ENCODE data around the gene SNTG2. TPM values are rescaled to one million over a fixed set of nuclear protein-coding genes. Genes with fewer than 3 reads are reported as not detected.
"Not testable (repeated sequence)": the region's sequence is repeated elsewhere in the genome, so short reads cannot be mapped to it uniquely, and the experiment has no call there.

SNTG2 gene
- total RNA-seq, 3 donors from 2014 or later (not counting 1 experiment from before 2014, with no cell fraction given) = not detected

DNA sequence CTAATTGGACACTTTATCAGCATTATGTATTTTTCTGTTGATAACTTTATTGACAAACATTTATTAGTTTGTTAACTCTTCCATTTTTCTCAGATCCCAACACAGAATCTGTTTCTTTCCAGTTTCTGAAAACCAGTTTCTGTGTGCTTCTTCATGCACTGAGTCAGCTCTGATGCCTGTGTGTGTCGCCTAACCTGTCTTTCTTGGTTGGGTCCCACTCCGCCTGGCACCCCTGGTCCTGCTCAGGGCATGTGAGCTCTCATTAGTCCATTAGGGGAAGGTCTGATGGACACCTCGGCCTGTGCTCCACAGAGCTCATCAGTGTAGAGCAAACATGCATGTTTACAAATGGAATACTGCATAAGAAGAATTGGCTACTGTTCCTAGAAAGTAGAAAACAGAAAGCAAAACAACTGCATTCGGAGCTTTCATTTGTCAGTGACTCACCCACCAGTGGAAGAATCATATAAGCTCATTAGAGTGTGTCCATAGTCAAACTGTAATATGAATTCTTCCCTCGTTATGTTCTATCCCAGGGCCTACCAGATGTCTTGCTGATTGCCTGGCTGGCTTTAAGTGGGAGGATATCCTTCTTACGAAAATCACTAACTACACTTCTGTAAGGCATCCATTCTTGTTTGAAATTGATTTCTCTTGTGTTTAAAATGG, 137.7 kb downstream of the SNTG2 start:
- Mint-ChIP-seq H3K36me3 (no peaks in the 10 kb centered on the region), H3K9me3 (no peaks in the 10 kb centered on the region), H3K4me3 (no peak overlapping the region), H3K27ac (no peak overlapping the region), H3K27me3 (ENCODE audit: low read depth in 2 of 2) (peaks cover 4 to 28% of the 10 kb centered on the region in 2 donors), H3K4me1 (no peaks in the 10 kb centered on the region)
- no peak for ATAC-seq
- H3K9me3 ChIP-seq (ENCODE audit: control insufficient read depth, insufficient read depth, low read length) = no peaks in the 10 kb centered on the region
- no peak overlapping the region for H3K4me3 ChIP-seq (ENCODE audit: low read length)
- H3K27ac ChIP-seq (ENCODE audit: low read length) = no peak overlapping the region
- 84% methylated on average over 4 of the region's 6 CpGs for WGBS (ENCODE audit: insufficient coverage)
- intact Hi-C loops (cut with micrococcal nuclease) = no loop called here
- no peak for TF ChIP-seq CTCF (IDR thresholded peaks at IDR 0.05)
- no peaks in the 10 kb centered on the region for H3K4me1 ChIP-seq (ENCODE audit: control insufficient read depth, insufficient read depth, low read length)
- no peaks in the 10 kb centered on the region for H3K36me3 ChIP-seq (ENCODE audit: control insufficient read depth, insufficient read depth, low read length)
- DNase-seq = no peak
- no peaks in the 10 kb centered on the region for H3K27me3 ChIP-seq (ENCODE audit: control insufficient read depth, insufficient read depth, low read length)

GRCh38 chr2:1088940-1089339, 138.3 kb downstream of the SNTG2 start:
- Mint-ChIP-seq H3K4me1 (no peaks in the 10 kb centered on the region), H3K27ac (no peak overlapping the region), H3K9me3 (no peaks in the 10 kb centered on the region), H3K4me3 (no peak overlapping the region), H3K27me3 (ENCODE audit: low read depth in 2 of 2) (peaks cover 4 to 28% of the 10 kb centered on the region in 2 donors), H3K36me3 (no peaks in the 10 kb centered on the region)
- ATAC-seq = no peak
- 83% methylated on average over 4 of the region's 4 CpGs for WGBS (ENCODE audit: insufficient coverage)
- DNase-seq = no peak
- intact Hi-C loops (cut with micrococcal nuclease) = no loop called here
- TF ChIP-seq CTCF (IDR thresholded peaks at IDR 0.05) = no peak
- no peaks in the 10 kb centered on the region for H3K9me3 ChIP-seq (ENCODE audit: control insufficient read depth, insufficient read depth, low read length)
- no peak overlapping the region for H3K4me3 ChIP-seq (ENCODE audit: low read length)
- no peaks in the 10 kb centered on the region for H3K27me3 ChIP-seq (ENCODE audit: control insufficient read depth, insufficient read depth, low read length)
- H3K36me3 ChIP-seq (ENCODE audit: control insufficient read depth, insufficient read depth, low read length) = no peaks in the 10 kb centered on the region
- H3K4me1 ChIP-seq (ENCODE audit: control insufficient read depth, insufficient read depth, low read length) = no peaks in the 10 kb centered on the region
- no peak overlapping the region for H3K27ac ChIP-seq (ENCODE audit: low read length)

GRCh38 chr2:1091895-1092585, 141.4 kb downstream of the SNTG2 start:
- Histone ChIP-seq H3K4me1 (ENCODE audit: control insufficient read depth, insufficient read depth, low read length) (no peaks in the 10 kb centered on the region), H3K36me3 (ENCODE audit: control insufficient read depth, insufficient read depth, low read length) (no peaks in the 10 kb centered on the region), H3K27ac (ENCODE audit: low read length) (no peak overlapping the region), H3K4me3 (ENCODE audit: low read length) (no peak overlapping the region), H3K27me3 (ENCODE audit: control insufficient read depth, insufficient read depth, low read length) (no peaks in the 10 kb centered on the region), H3K9me3 (ENCODE audit: control insufficient read depth, insufficient read depth, low read length) (no peaks in the 10 kb centered on the region)
- no peak for TF ChIP-seq CTCF (IDR thresholded peaks at IDR 0.05)
- Mint-ChIP-seq H3K4me3 (no peak overlapping the region), H3K9me3 (no peaks in the 10 kb centered on the region), H3K36me3 (no peaks in the 10 kb centered on the region), H3K4me1 (no peaks in the 10 kb centered on the region), H3K27me3 (ENCODE audit: low read depth in 2 of 2) (peaks cover 0 to 9% of the 10 kb centered on the region in 2 donors), H3K27ac (no peak overlapping the region)
- ATAC-seq (no peak), DNase-seq (no peak)
- intact Hi-C loops (cut with micrococcal nuclease) = no loop called here
- 68% methylated on average over 3 of the region's 5 CpGs for WGBS (ENCODE audit: insufficient coverage)

GRCh38 chr2:1093668-1094067, 143.0 kb downstream of the SNTG2 start:
- ATAC-seq; H3K27ac Mint-ChIP-seq; intact Hi-C loops (cut with micrococcal nuclease); H3K27ac ChIP-seq (ENCODE audit: low read length); H3K4me1 ChIP-seq (ENCODE audit: control insufficient read depth, insufficient read depth, low read length); H3K27me3 ChIP-seq (ENCODE audit: control insufficient read depth, insufficient read depth, low read length); H3K9me3 ChIP-seq (ENCODE audit: control insufficient read depth, insufficient read depth, low read length); DNase-seq; H3K4me3 ChIP-seq (ENCODE audit: low read length); H3K36me3 ChIP-seq (ENCODE audit: control insufficient read depth, insufficient read depth, low read length); H3K27me3 Mint-ChIP-seq (ENCODE audit: low read depth in 2 of 2); H3K4me1 Mint-ChIP-seq; H3K36me3 Mint-ChIP-seq; H3K9me3 Mint-ChIP-seq; H3K4me3 Mint-ChIP-seq: not testable (repeated sequence)
- WGBS (ENCODE audit: insufficient coverage) = 83% methylated on average over 6 of the region's 6 CpGs

Measured in natural killer cell (primary cell).